ENCODE measurements around the gene HCST.

The HCST gene

GRCh38 chr19:35911790-35912189, 9.5 kb downstream of the HCST start:
- TF ChIP-seq Cebpa-rat (IDR thresholded peaks at IDR 0.05) = no peak
- Histone ChIP-seq H3K4me1 (peaks cover 52 to 99% (median 80%) of the 10 kb centered on the region in 10 experiments), H3K36me3 (peaks cover 0 to 10% (median 0%) of the 10 kb centered on the region in 11 experiments; a peak in 4 of 22 replicates), H3K9ac (peak overlapping the region in 5 of 11 experiments; percentile 9 to 64 (median 28); a peak in 6 of 22 replicates), H4K20me1 (no peaks in the 10 kb centered on the region), H3K9me3 (replicated peaks in 1 of 11) (no peaks in the 10 kb centered on the region), H3K4me2 (peak overlapping the region; percentile 4 to 100 (median 97); a peak in 19 of 22 replicates), H3K27ac (peak overlapping the region in 10 of 11 experiments; percentile 1 to 99 (median 98); a peak in 17 of 22 replicates), H3K4me3 (no peak overlapping the region), H3K27me3 (no peaks in the 10 kb centered on the region)

DNA sequence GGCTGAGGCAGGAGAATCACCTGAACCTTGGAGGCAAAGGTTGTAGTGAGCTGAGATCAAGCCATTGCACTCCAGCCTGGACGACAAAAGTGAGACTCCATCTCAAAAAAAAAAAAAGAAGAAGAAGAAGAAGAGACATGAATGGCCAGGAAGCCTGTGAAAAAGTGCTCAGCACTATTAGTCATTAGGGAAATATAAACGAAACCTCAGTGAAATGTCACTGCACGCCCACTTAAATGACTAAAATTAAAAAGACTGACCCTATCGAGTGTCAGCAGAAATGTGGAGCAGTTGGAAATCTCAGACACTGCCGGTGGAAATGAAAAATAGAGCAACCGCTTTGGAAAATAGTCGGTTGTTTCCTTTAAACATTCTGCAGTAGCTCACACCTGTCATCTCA, 11.3 kb downstream of the HCST start:
- H4K20me1 ChIP-seq = no peaks in the 10 kb centered on the region
- peaks cover 34 to 90% (median 62%) of the 10 kb centered on the region in 10 experiments for H3K4me1 ChIP-seq
- peak overlapping the region in 1 of 10 experiments; percentile 2; a peak in 1 of 20 replicates for H3K4me3 ChIP-seq
- peak overlapping the region in 5 of 11 experiments; percentile 19 to 99 (median 97); a peak in 8 of 22 replicates for H3K27ac ChIP-seq
- no peaks in the 10 kb centered on the region for H3K36me3 ChIP-seq
- H3K9me3 ChIP-seq (replicated peaks in 1 of 11) = no peaks in the 10 kb centered on the region
- peak overlapping the region in 8 of 11 experiments; percentile 1 to 100 (median 74); a peak in 14 of 22 replicates for H3K4me2 ChIP-seq
- H3K9ac ChIP-seq = peak overlapping the region in 4 of 11 experiments; percentile 34 to 73 (median 66); a peak in 7 of 22 replicates
- no peak for TF ChIP-seq Cebpa-rat (IDR thresholded peaks at IDR 0.05)
- H3K27me3 ChIP-seq = no peaks in the 10 kb centered on the region

- H3K9ac ChIP-seq = no peak overlapping the region
- H3K4me1 ChIP-seq = peaks cover 15 to 74% (median 44%) of the 10 kb centered on the region in 10 experiments
- H3K9me3 ChIP-seq (replicated peaks in 1 of 11) = no peaks in the 10 kb centered on the region
- no peak for TF ChIP-seq Cebpa-rat (IDR thresholded peaks at IDR 0.05)
- peak overlapping the region in 5 of 11 experiments; percentile 60 to 100 (median 96); a peak in 9 of 22 replicates for H3K4me2 ChIP-seq
- H4K20me1 ChIP-seq = no peaks in the 10 kb centered on the region
- H3K36me3 ChIP-seq = no peaks in the 10 kb centered on the region
- no peak overlapping the region for H3K4me3 ChIP-seq
- H3K27ac ChIP-seq = peak overlapping the region in 3 of 11 experiments; percentile 20 to 98 (median 81); a peak in 6 of 22 replicates
- H3K27me3 ChIP-seq = no peaks in the 10 kb centered on the region
These were observed 13.1 kb downstream of the HCST start for GRCh38 chr19:35915443-35915842.

DNA sequence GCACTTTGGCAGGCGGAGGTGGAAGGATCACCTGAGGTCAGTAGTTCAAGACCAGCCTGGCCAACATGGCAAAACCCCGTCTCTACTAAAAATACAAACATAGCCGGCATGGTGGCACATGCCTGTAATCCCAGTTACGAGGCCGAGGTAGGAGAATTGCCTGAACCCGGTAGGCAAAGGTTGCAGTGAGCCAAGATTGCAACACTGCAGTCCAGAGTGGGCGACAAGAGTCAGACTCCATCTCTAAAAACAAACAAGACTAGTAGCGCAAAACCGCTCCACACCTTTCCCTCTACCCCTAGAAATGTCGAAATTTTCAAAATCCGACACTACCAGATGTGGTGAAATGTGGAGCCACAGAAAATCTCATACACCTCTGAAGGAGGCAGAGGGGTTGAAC, 17.0 kb downstream of the HCST start:
- Histone ChIP-seq H3K27ac (no peak overlapping the region), H3K4me2 (no peak overlapping the region), H3K27me3 (no peaks in the 10 kb centered on the region), H3K9ac (no peak overlapping the region), H3K4me1 (peaks cover 0 to 49% (median 8%) of the 10 kb centered on the region in 10 experiments; a peak in 11 of 20 replicates), H3K4me3 (no peak overlapping the region), H3K36me3 (no peaks in the 10 kb centered on the region), H4K20me1 (no peaks in the 10 kb centered on the region), H3K9me3 (replicated peaks in 1 of 11) (no peaks in the 10 kb centered on the region)
- no peak for TF ChIP-seq Cebpa-rat (IDR thresholded peaks at IDR 0.05)

- Histone ChIP-seq H3K27me3 (no peaks in the 10 kb centered on the region), H4K20me1 (no peaks in the 10 kb centered on the region), H3K9me3 (replicated peaks in 1 of 11) (peaks cover 0 to 13% (median 8%) of the 10 kb centered on the region in 11 experiments; a peak in 11 of 22 replicates), H3K4me2 (no peak overlapping the region), H3K4me3 (no peak overlapping the region), H3K36me3 (no peaks in the 10 kb centered on the region; a peak in 1 of 22 replicates), H3K4me1 (peaks cover 0 to 32% (median 0%) of the 10 kb centered on the region in 10 experiments; a peak in 7 of 20 replicates), H3K9ac (no peak overlapping the region), H3K27ac (no peak overlapping the region)
- TF ChIP-seq Cebpa-rat (IDR thresholded peaks at IDR 0.05) = no peak
These were observed 18.7 kb downstream of the HCST start for GRCh38 chr19:35921012-35921411.

GRCh38 chr19:35925501-35925900, 23.2 kb downstream of the HCST start:
- Histone ChIP-seq H3K9ac (no peak overlapping the region), H3K27me3 (no peaks in the 10 kb centered on the region), H3K36me3 (no peaks in the 10 kb centered on the region; a peak in 1 of 22 replicates), H3K9me3 (replicated peaks in 1 of 11) (peaks cover 0 to 18% (median 8%) of the 10 kb centered on the region in 11 experiments; a peak in 11 of 22 replicates), H3K4me2 (no peak overlapping the region), H4K20me1 (no peaks in the 10 kb centered on the region), H3K4me1 (peaks cover 18 to 55% (median 25%) of the 10 kb centered on the region in 10 experiments), H3K4me3 (no peak overlapping the region), H3K27ac (no peak overlapping the region)
- TF ChIP-seq Cebpa-rat (IDR thresholded peaks at IDR 0.05) = no peak

- Histone ChIP-seq H3K9me3 (replicated peaks in 1 of 11) (peaks cover 0 to 18% (median 8%) of the 10 kb centered on the region in 11 experiments; a peak in 11 of 22 replicates), H3K4me1 (peaks cover 30 to 52% (median 34%) of the 10 kb centered on the region in 10 experiments), H3K4me2 (peak overlapping the region in 10 of 11 experiments; percentile 10 to 91 (median 33); a peak in 12 of 22 replicates), H3K27me3 (no peaks in the 10 kb centered on the region; a peak in 2 of 22 replicates), H3K36me3 (no peaks in the 10 kb centered on the region; a peak in 1 of 22 replicates), H4K20me1 (no peaks in the 10 kb centered on the region), H3K27ac (peak overlapping the region in 6 of 11 experiments; percentile 21 to 88 (median 78); a peak in 8 of 22 replicates), H3K9ac (0 out of 22 replicates have a peak overlapping the region, but pooled peaks of 2 of the 11 experiments have one; percentile 3 to 27), H3K4me3 (no peak overlapping the region)
- TF ChIP-seq Cebpa-rat (IDR thresholded peaks at IDR 0.05) = no peak
These were observed 26.2 kb downstream of the HCST start for GRCh38 chr19:35928507-35928906.

DNA sequence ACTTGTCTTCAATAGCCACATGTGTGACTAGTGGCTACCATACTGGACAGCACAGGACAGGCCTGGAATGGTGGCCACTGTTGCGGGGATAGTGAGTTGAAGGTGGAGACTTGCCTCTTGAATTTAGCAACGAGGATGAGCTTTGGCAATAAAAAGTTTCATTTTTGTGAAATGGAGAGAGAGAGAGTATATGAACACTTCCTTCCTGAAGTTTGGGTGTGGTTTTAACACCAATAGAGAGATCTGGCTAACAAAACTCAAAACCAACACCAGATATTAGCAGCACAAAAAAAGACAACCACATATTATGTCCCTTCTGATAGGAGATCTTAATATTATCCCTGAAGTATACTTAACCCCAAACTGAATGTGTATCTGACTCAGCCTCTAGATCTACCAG, 27.5 kb downstream of the HCST start:
- Histone ChIP-seq H3K4me3 (peak overlapping the region in 1 of 10 experiments; percentile 18; a peak in 2 of 20 replicates), H3K36me3 (no peaks in the 10 kb centered on the region; a peak in 1 of 22 replicates), H3K4me2 (peak overlapping the region; percentile 72 to 94 (median 82)), H3K27ac (peak overlapping the region; percentile 51 to 88 (median 70)), H3K9me3 (replicated peaks in 1 of 11) (peaks cover 0 to 17% (median 8%) of the 10 kb centered on the region in 11 experiments; a peak in 11 of 22 replicates), H3K4me1 (peaks cover 30 to 52% (median 34%) of the 10 kb centered on the region in 10 experiments), H4K20me1 (no peaks in the 10 kb centered on the region), H3K9ac (peak overlapping the region in 9 of 11 experiments; percentile 21 to 78 (median 52); a peak in 14 of 22 replicates), H3K27me3 (peaks cover 0 to 5% (median 0%) of the 10 kb centered on the region in 11 experiments; a peak in 6 of 22 replicates)
- TF ChIP-seq Cebpa-rat (IDR thresholded peaks at IDR 0.05) = peak in 3 of 11 experiments; percentile 36 to 78 (median 63); a peak in 5 of 22 replicates
